ENCODE measurements around the gene ZBTB3.

- no peak for TF ChIP-seq POLR2A (IDR thresholded peaks at IDR 0.05; ENCODE audit: low read depth, low read length)
- no peak for TF ChIP-seq POLR2AphosphoS5 (IDR thresholded peaks at IDR 0.05; ENCODE audit: low read depth, low read length)
- TF ChIP-seq TAF1 (IDR thresholded peaks at IDR 0.05; ENCODE audit: low read depth, low read length): no peak
- TF ChIP-seq SPI1 (IDR thresholded peaks at IDR 0.05; ENCODE audit: low read depth, low read length): no peak
Observed at GRCh38 chr11:62732830-62733229, 21.1 kb downstream of the ZBTB3 start.

Measured in GM12891 (cell line).